GM10248 (cell line): Measurements from ENCODE around the gene YIF1B.

Experiments
- CTCF ChIA-PET: fragments of 300-600 bp; sonication (Branson Sonifier 250); formaldehyde crosslinking; extraction: SDS; loops from one replicate; lab custom pipeline; 2021; ENCODE audit warnings: antibody characterized with exemption; lab: Yijun Ruan, JAX
- POLR2A ChIA-PET: fragments of 350-650 bp; sonication (Branson Sonifier 250); formaldehyde crosslinking; extraction: SDS; loops from one replicate; lab custom pipeline; 2020; ENCODE audit warnings: antibody characterized with exemption; lab: Yijun Ruan, JAX
- DNase-seq: peaks from one replicate; pipeline ENCODE4 v3.0.0; 2012; ENCODE audit errors: extremely low spot score
- CTCF ChIP-seq: IDR thresholded peaks from 2 replicates; pipeline ENCODE4 v1.5.1; 2012; ENCODE audit warnings: mild to moderate bottlenecking, low read depth; ENCODE audit errors: extremely low read depth, missing control alignments, control extremely low read depth

The YIF1B gene

GRCh38 chr19:38316477-38317067 lies 825 bp upstream of the YIF1B start:
- TF ChIP-seq CTCF, result no peak
- no peak for DNase-seq
- ChIA-PET CTCF (no interaction called here), POLR2A (no interaction called here)

GRCh38 chr19:38310986-38311385 lies 4.8 kb downstream of the YIF1B start:
- CTCF ChIA-PET, result interaction anchor here (1.7 kb wide), 1 partner anchor 92 kb away, joined by 3 read pairs; the partner anchor contains the start of gene FAM98C
- DNase-seq, result no peak
- POLR2A ChIA-PET, result interaction anchor here (0.6 kb wide), 1 partner anchor 22 kb away, joined by 3 read pairs; no protein-coding TSS in a partner anchor
- no peak for TF ChIP-seq CTCF

GRCh38 chr19:38310279-38310670 lies 5.5 kb downstream of the YIF1B start:
- TF ChIP-seq CTCF, result no peak
- CTCF ChIA-PET, result interaction anchor here (1.3 to 1.4 kb wide), 2 partner anchors 64 to 76 kb away, joined by 4 read pairs; partner anchors contain the start of gene PSMD8
- DNase-seq, result no peak
- POLR2A ChIA-PET, result no interaction called here

GRCh38 chr19:38309615-38310278 lies 6.0 kb downstream of the YIF1B start:
- no peak for DNase-seq
- ChIA-PET POLR2A (no interaction called here), CTCF (interaction anchor here (1.3 to 1.4 kb wide), 2 partner anchors 65 to 75 kb away, joined by 4 read pairs; partner anchors contain the start of gene PSMD8)
- TF ChIP-seq CTCF, result no peak

GRCh38 chr19:38308926-38309614 lies 6.7 kb downstream of the YIF1B start:
- no peak for TF ChIP-seq CTCF
- POLR2A ChIA-PET, result no interaction called here
- CTCF ChIA-PET, result interaction anchor here (1.3 to 1.4 kb wide), 2 partner anchors 65 to 74 kb away, joined by 4 read pairs; partner anchors contain the start of gene PSMD8
- no peak for DNase-seq

GRCh38 chr19:38308006-38308766 lies 7.6 kb downstream of the YIF1B start:
- CTCF ChIA-PET, result no interaction called here

More at GRCh38 chr19:38308006-38308766, 7.6 kb downstream of the YIF1B start:
- DNase-seq, result no peak
- POLR2A ChIA-PET, result no interaction called here
- TF ChIP-seq CTCF, result no peak
